ENCODE results near the gene ITGB6. TPM values are rescaled to one million over a fixed set of nuclear protein-coding genes. Genes with fewer than 3 reads are reported as not detected.
A peak's percentile ranks its signal among the peaks of the same experiment; 100 is the strongest.

Gene ITGB6
- total RNA-seq, 1 experiment from 2014 or later: not detected

DNA sequence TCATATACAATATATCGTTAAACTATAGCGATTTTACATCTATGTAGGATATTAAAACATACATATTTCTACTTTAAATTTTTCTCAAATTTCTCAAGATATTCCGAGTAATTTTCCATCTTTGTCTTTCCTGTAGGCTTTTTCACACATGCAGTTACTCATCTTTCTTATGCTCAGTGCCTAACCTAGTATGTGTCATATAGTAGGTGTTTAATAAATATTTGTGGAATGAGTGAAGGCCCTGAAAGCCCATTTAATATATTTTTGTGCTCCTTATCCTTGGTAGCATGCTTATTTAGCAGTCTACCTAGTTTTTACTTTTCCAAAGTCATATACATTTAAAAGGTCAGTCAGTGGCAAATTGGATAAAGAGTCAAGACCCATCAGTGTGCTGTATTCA, 67.3 kb downstream of the ITGB6 start (continued):
- TF ChIP-seq GABPB1 (CRISPR knock-in tag; IDR thresholded peaks at IDR 0.05) (no peak), SOX15 (CRISPR knock-in tag; IDR thresholded peaks at IDR 0.05) (no peak), FOXJ3 (CRISPR knock-in tag; IDR thresholded peaks at IDR 0.05; ENCODE audit: borderline replicate concordance) (no peak), HMGA2 (CRISPR knock-in tag; IDR thresholded peaks at IDR 0.05) (no peak)
- TF ChIP-seq, protein P1, sequence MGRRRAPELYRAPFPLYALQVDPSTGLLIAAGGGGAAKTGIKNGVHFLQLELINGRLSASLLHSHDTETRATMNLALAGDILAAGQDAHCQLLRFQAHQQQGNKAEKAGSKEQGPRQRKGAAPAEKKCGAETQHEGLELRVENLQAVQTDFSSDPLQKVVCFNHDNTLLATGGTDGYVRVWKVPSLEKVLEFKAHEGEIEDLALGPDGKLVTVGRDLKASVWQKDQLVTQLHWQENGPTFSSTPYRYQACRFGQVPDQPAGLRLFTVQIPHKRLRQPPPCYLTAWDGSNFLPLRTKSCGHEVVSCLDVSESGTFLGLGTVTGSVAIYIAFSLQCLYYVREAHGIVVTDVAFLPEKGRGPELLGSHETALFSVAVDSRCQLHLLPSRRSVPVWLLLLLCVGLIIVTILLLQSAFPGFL (CRISPR knock-in tag; IDR thresholded peaks at IDR 0.05; ENCODE audit: borderline replicate concordance): no peak
- TF ChIP-seq, protein P2, sequence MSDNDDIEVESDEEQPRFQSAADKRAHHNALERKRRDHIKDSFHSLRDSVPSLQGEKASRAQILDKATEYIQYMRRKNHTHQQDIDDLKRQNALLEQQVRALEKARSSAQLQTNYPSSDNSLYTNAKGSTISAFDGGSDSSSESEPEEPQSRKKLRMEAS (CRISPR knock-in tag; IDR thresholded peaks at IDR 0.05): no peak

DNA sequence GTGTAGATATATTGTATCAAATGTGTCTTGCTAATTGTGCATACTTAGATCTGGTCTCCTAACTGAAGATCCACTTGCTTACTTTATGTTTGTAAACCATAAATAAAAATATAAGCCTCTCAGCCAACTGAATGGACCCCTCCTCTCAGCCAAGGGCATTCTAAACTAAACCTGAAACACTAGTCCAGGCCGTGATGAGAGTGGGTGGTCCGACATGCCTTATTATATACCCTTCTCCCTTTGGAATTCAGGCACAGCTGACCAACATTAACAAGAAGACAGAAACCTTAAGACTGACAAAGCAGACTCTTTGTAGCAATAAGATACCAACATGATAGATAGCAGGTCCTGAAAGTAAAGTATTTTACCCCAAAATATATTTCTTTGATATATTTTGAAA, 73.3 kb downstream of the ITGB6 start:
- no peaks in the 10 kb centered on the region for H3K36me3 Mint-ChIP-seq
- POLR2A ChIA-PET: no interaction called here
- H3K9me3 Mint-ChIP-seq: no peaks in the 10 kb centered on the region
- H3K4me1 Mint-ChIP-seq: peaks cover 15% of the 10 kb centered on the region
- CTCF ChIA-PET: no interaction called here
- H3K4me3 Mint-ChIP-seq: no peak overlapping the region
- DNase-seq (ENCODE audit: low spot score): no peak
- H3K27ac Mint-ChIP-seq: no peak overlapping the region
- TF ChIP-seq, protein P2 (CRISPR knock-in tag; IDR thresholded peaks at IDR 0.05): no peak
- TF ChIP-seq CREM (CRISPR knock-in tag; IDR thresholded peaks at IDR 0.05) (no peak), GTF2I (CRISPR knock-in tag; conservative IDR thresholded peaks at IDR 0.05) (no peak), TEAD4 (CRISPR knock-in tag; IDR thresholded peaks at IDR 0.05) (no peak), TEAD1 (CRISPR knock-in tag; IDR thresholded peaks at IDR 0.05) (no peak)
- TF ChIP-seq, protein P3, sequence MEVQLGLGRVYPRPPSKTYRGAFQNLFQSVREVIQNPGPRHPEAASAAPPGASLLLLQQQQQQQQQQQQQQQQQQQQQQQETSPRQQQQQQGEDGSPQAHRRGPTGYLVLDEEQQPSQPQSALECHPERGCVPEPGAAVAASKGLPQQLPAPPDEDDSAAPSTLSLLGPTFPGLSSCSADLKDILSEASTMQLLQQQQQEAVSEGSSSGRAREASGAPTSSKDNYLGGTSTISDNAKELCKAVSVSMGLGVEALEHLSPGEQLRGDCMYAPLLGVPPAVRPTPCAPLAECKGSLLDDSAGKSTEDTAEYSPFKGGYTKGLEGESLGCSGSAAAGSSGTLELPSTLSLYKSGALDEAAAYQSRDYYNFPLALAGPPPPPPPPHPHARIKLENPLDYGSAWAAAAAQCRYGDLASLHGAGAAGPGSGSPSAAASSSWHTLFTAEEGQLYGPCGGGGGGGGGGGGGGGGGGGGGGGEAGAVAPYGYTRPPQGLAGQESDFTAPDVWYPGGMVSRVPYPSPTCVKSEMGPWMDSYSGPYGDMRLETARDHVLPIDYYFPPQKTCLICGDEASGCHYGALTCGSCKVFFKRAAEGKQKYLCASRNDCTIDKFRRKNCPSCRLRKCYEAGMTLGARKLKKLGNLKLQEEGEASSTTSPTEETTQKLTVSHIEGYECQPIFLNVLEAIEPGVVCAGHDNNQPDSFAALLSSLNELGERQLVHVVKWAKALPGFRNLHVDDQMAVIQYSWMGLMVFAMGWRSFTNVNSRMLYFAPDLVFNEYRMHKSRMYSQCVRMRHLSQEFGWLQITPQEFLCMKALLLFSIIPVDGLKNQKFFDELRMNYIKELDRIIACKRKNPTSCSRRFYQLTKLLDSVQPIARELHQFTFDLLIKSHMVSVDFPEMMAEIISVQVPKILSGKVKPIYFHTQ (CRISPR knock-in tag; IDR thresholded peaks at IDR 0.05): no peak
- TF ChIP-seq, protein P4, sequence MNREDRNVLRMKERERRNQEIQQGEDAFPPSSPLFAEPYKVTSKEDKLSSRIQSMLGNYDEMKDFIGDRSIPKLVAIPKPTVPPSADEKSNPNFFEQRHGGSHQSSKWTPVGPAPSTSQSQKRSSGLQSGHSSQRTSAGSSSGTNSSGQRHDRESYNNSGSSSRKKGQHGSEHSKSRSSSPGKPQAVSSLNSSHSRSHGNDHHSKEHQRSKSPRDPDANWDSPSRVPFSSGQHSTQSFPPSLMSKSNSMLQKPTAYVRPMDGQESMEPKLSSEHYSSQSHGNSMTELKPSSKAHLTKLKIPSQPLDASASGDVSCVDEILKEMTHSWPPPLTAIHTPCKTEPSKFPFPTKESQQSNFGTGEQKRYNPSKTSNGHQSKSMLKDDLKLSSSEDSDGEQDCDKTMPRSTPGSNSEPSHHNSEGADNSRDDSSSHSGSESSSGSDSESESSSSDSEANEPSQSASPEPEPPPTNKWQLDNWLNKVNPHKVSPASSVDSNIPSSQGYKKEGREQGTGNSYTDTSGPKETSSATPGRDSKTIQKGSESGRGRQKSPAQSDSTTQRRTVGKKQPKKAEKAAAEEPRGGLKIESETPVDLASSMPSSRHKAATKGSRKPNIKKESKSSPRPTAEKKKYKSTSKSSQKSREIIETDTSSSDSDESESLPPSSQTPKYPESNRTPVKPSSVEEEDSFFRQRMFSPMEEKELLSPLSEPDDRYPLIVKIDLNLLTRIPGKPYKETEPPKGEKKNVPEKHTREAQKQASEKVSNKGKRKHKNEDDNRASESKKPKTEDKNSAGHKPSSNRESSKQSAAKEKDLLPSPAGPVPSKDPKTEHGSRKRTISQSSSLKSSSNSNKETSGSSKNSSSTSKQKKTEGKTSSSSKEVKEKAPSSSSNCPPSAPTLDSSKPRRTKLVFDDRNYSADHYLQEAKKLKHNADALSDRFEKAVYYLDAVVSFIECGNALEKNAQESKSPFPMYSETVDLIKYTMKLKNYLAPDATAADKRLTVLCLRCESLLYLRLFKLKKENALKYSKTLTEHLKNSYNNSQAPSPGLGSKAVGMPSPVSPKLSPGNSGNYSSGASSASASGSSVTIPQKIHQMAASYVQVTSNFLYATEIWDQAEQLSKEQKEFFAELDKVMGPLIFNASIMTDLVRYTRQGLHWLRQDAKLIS (CRISPR knock-in tag; IDR thresholded peaks at IDR 0.05; ENCODE audit: borderline replicate concordance): no peak
- no peaks in the 10 kb centered on the region for H3K27me3 Mint-ChIP-seq (ENCODE audit: low read depth)
- no peak for ATAC-seq

DNA sequence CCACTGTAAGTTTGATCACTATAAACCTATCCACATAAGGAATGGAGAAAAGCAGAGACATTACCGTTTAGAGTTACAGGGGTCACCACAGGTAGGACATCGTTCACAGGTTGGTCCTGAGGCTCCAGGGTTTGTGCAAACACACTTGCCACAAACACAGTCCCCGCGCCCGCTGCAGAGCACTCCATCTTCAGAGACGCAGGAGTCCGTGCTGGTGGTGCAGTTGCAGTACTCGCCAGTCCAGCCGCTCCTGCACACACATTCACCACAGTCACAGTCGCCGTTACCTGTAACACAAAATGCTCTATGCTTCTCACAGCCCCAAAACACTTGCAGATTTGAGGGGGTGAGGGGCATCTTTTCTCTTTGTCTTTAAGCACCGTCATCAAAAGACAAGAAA, 73.8 kb downstream of the ITGB6 start:
- CTCF ChIA-PET: no interaction called here
- Mint-ChIP-seq H3K27me3 (ENCODE audit: low read depth) (no peaks in the 10 kb centered on the region), H3K36me3 (no peaks in the 10 kb centered on the region), H3K9me3 (no peaks in the 10 kb centered on the region), H3K4me1 (peaks cover 15% of the 10 kb centered on the region), H3K4me3 (no peak overlapping the region), H3K27ac (no peak overlapping the region)
- TF ChIP-seq, protein P5, sequence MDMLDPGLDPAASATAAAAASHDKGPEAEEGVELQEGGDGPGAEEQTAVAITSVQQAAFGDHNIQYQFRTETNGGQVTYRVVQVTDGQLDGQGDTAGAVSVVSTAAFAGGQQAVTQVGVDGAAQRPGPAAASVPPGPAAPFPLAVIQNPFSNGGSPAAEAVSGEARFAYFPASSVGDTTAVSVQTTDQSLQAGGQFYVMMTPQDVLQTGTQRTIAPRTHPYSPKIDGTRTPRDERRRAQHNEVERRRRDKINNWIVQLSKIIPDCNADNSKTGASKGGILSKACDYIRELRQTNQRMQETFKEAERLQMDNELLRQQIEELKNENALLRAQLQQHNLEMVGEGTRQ (CRISPR knock-in tag; IDR thresholded peaks at IDR 0.05): no peak
- DNase-seq (ENCODE audit: low spot score): no peak
- ATAC-seq: peak; percentile 18; the same call in 1 of the 2 replicates
- POLR2A ChIA-PET: no interaction called here

Measured in WTC11 (cell line).